NCI-H1417 (cell line): Measurements from ENCODE around the gene TSPAN17.

Experiments
- DNase-seq, 3 experiments: peaks; one replicate each; lab custom pipeline; 2025; lab: John Stamatoyannopoulos, UW

TSPAN17 gene

GRCh38 chr5:176642675-176643490 lies 4.4 kb upstream of the TSPAN17 start:
- no peak for DNase-seq

- no peak for DNase-seq
Observed at GRCh38 chr5:176643491-176644219, 3.6 kb upstream of the TSPAN17 start.

GRCh38 chr5:176644294-176644693 lies 3.0 kb upstream of the TSPAN17 start:
- DNase-seq: no peak

GRCh38 chr5:176644878-176645670 lies 2.2 kb upstream of the TSPAN17 start:
- no peak for DNase-seq

- no peak for DNase-seq
Observed at GRCh38 chr5:176646049-176646706, 1.1 kb upstream of the TSPAN17 start.

- DNase-seq: no peak
Observed at GRCh38 chr5:176646707-176647029, 616 bp upstream of the TSPAN17 start.

GRCh38 chr5:176647843-176648473 lies 674 bp downstream of the TSPAN17 start:
- peak in 2 of 3 experiments; percentile 23 to 55 for DNase-seq

- DNase-seq: no peak
Observed at GRCh38 chr5:176648474-176649194, 1.4 kb downstream of the TSPAN17 start.

- DNase-seq: no peak
Observed at GRCh38 chr5:176650354-176650884, 3.1 kb downstream of the TSPAN17 start.

GRCh38 chr5:176651472-176651980 lies 4.2 kb downstream of the TSPAN17 start:
- no peak for DNase-seq

GRCh38 chr5:176652136-176652535 lies 4.9 kb downstream of the TSPAN17 start:
- no peak for DNase-seq

GRCh38 chr5:176653401-176654385 lies 6.4 kb downstream of the TSPAN17 start:
- no peak for DNase-seq

- DNase-seq: no peak
Observed at GRCh38 chr5:176654856-176655255, 7.6 kb downstream of the TSPAN17 start.

- DNase-seq: no peak
Observed at GRCh38 chr5:176656467-176656990, 9.2 kb downstream of the TSPAN17 start.

- DNase-seq: peak; percentile 24 to 70 (median 66)
Observed at GRCh38 chr5:176658007-176658599, 10.8 kb downstream of the TSPAN17 start.

- DNase-seq: no peak
Observed at GRCh38 chr5:176658817-176659511, 11.7 kb downstream of the TSPAN17 start.

GRCh38 chr5:176659512-176659839 lies 12.2 kb downstream of the TSPAN17 start:
- DNase-seq: no peak

GRCh38 chr5:176659860-176660461 lies 12.7 kb downstream of the TSPAN17 start:
- DNase-seq: no peak
